Inferior parietal cortex (tissue), 1 donor: ENCODE data around the gene CAB39.
A peak's percentile ranks its signal among the peaks of the same experiment; 100 is the strongest.

Experiments
- DNase-seq: peaks from one replicate; pipeline ENCODE4 v3.0.0-alpha.2; 2016; ENCODE audit errors: extremely low spot score

CAB39 gene

DNA sequence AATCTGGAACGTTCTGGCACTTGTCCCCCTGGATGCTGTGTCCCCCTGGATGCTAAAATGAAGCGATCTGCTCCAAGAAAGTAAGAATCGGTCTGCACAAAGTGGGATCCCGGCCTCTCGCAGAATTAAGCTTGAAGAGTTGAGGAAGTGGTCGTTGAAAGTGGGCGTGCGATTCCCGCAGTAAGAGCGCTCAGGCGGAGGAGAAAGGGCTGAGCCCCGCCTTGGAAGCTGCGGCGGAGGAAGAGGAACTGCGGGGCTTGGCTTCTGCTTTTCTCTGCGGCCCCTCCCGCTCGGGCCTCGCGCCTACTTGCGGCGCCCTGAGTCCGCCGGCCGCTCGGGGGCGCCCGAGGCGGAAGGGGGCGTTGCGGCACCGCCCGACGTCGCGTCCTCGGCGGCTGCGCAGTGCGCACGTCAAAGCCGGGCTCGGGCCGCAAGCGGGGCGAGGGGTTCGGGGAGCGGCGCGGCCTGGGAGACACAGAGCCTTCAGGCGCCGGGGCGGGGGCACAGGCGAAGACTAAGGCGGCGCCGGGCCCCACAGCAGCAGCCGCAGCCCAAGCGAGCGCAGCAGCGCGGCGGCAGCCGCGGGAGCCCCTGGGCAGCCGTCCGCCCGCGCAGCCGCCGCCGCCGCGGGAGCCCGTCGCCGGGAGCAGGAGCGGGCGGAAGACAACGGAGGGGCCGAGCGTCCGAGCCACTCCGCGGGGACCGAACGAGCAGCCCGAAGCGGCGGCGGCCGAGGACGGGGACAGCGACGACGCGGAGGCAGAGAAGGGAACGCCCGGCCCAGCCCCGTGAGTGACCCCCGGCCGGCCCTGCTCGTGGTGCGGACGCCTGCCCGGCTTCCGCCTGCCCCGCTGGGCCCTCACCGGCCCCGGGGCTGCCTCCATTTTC, at the start of gene CAB39:
Gene CAB39, plus strand, starts transcription at position 400 of the 888 bp plus-strand sequence. CDS start 47,160 bp downstream, outside the sequence.
- DNase-seq, result peak; percentile 91

DNA sequence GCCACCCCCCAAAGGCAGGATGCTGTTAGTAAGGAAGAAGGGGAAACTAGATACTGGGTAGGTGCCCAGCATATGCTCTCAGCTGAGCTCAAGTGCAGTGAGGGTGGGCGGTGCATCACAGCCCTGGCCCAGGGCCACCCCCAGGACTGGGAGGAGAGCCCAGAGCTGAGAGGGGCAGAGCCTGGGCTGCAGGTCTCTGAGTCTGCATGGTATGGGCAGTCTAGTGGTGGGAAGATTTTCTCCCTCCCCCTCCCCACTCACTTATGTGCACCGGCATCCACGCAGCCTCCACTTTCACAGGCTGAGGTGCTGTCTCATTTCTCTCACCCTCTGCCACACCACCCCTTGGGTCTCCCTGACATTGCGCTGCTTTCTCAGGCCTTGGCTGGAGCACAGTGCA, 48.5 kb upstream of the CAB39 start:
- no peak for DNase-seq

DNA sequence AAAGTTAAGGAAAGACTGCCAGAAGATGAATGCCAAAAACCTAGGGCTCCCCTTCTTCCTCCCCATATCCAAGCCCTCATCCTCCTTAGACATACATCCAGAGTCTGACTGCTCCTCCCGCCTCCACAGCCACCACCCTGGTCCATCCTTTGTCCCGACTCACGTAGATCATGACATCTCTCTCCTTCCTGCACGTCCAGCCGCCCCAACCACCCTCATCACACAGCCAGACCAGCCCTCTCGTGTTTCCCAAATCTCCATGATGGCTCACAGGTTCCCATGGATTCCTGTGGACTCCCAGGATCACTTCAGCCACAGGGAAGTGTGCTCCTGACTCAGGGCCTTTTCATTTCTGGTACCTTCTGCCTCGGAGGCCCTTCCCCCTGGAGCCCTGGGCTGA, 47.8 kb upstream of the CAB39 start:
- no peak for DNase-seq

DNA sequence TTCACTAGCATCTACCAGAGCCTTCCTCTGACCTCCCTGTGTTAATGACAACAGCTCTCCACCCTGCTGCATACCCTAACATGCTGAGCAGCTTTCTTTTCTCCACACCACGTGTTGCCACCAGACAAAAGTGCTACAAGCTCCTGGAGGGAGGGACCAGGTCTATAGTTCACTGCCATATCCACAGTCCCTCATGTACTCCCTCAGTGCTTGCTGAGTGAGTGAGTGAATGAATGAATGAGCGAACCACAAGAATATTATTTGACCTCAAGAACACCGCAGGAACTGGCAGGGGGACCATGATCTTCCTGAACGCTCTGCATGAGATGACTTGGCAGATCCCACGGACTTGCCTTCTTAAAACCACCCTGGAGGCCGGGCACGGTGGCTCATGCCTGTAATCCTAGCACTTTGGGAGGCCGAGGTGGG, 47.4 kb upstream of the CAB39 start:
- DNase-seq, result no peak

DNA sequence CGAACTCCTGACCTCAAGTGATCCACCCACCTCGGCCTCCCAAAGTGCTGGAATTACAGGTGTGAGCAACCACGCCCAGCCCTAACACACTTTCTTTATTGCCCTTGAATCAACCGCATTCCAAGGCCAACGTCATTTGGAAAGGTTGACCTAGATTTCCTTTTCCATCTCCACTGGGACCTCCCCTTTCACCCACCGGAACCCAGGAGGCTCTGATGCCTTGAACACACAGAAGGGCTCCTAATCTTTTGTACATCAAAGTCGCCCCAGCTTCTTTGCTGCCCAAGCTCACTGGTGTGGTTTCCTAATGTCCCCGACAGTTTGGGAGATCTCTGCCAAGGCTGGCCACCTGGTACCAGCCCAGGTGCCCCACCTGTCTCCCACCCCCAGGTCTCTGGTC, 46.2 kb upstream of the CAB39 start:
- DNase-seq, result no peak

DNA sequence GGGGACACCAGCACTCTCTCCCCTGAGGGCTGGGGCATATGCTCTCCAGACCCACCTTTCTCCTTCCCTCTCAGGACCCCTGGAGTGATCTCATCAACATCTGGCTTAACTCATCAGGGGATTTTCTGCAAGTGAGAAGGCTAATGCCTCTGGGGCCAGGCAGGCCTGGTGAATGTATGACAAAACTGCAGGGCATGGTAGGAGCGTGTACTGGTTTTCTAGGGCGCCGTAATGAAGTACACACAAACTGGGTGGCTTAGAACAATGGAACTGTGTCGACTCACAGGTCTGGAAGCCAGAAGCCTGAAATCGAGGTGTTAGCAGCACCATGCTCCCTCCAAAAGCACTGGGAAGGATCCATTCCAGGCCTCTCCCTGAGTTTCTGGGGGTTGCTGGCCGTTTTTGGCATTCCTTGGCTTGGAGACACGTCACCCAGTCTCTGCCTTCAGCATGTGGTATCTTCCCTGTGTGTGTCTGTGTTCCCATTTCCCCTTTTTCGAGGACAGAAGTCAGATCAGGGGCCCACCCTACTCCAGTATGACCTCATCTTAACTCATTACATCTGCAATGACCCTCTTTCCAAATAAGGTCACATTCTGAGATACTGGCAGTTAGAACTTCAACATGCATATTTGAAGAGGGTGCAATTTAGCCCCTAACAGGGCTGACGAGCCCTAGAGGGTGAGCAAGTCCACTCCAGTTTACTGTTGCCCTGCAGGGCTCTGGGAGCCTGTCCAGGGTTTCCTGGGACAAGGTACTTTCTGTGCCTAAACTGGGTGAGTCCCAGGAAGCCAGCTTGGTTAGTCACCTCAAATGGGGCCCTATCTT, 45.5 kb upstream of the CAB39 start:
- no peak for DNase-seq

DNA sequence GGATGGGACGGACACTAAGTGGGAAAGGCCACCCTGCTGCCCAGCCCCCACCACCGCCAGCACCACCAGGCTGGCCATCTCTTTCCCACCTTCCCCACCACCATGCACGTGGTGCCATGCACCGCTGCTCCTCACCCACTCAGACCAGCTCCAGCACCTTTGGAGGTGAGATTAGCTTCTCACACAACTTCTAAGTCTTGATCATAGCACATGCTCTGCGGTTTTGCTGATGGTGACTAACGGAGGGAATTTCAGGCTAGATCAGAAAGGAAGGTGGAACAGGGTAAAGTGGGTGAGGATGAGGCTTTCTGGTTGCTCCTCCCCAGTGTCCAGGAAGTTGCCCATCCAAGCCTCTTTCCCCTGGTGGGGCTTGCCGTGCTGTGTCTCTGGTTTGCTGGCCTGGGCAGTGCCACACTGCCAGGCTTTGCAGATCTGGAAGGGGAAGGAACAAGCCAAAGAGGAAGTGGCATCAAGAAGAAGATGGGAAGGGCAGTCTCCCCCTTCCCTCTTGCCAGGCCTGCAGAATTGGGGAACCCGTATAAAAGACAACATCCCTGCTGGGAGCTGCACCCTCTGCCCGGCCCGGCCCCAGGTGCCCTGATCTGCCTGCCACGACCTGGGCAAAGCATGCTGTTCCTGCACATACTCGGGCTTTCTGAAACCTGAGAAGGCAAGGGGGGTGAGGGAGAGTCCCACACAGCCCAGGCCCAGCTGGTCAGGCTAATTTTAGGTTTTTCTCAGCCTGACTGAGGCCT, 44.3 kb upstream of the CAB39 start:
- no peak for DNase-seq

DNA sequence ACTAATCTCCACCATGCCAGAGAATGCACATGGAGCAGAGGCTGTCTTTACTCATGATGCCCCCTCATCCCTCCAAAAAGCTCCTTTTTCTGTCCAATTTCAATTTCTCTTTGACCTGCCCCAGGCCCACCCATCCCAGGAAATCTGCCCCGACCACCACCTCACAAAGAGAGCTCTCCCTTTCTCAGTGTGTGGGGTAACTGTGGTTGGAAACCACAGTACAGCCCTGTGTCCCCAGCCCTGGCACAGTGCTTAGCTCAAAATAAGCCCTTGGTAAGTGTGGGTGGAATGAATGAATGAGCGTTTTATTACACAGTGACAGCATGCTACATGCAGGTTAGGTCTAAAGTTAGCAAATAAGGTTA, 43.7 kb upstream of the CAB39 start:
- DNase-seq, result no peak

DNA sequence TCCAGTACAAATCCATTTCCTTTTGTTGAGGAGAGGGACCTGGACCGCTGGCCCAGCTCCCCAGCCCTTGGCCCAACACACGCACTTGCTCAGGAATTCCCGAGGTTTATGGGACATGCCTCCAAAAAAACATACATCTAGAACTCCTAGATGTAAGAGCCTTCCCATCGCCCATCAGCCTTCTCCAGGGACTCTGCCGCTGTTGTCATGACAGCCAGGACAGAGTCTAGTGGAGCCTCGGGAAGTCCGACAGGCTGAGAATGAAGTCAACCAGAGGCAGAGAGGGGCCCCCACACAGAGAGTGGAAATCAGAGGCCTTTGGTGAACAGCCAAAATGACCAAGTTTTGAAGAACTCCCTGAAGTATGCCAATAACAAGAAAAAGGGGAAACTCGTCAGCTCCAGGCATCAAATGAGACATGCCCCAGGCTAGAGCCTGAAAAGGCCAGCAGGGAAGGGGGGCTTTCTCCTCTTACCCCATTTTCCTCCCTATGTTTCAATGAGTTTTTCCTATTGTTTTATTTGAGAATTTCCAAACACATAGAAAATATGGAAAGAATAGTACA, 43.2 kb upstream of the CAB39 start:
- no peak for DNase-seq

DNA sequence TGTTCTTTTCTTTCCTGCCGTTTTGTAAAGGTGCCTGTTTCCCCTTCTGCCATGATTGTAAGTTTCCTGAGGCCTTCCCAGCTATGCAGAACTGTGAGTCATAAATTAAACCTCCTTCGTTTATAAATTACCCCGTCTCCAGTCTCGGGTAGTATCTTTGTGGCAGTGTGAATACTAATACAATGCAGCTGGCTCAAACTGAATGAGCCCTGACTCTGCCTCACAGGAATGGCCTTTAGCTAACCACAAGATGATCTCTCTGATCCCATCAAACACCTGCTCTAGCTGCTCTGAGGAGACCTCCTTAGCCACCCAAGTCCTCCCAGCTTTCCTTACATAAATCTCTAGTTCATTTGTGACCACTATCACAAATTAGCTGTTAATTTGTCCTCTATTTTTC, 41.5 kb upstream of the CAB39 start:
- DNase-seq, result no peak

DNA sequence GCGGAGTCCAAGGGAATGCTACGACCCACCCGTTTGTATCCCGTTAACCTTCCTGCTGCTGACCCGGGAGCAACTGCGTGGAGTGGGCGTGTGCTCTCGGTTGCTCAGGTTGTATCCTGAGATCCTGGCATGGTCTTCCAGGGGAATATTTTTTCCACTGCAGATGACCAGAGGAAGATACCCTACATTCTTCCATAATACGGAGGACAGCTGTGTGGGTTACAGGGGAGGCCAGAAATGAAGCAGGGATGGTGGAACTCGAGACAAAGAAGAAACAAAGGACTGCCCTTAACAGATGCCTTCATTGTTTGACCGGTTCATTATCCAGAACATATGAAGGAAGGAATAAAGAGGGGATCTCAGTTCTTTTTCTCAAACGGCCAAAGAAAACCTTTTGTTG, 39.8 kb upstream of the CAB39 start:
- no peak for DNase-seq

DNA sequence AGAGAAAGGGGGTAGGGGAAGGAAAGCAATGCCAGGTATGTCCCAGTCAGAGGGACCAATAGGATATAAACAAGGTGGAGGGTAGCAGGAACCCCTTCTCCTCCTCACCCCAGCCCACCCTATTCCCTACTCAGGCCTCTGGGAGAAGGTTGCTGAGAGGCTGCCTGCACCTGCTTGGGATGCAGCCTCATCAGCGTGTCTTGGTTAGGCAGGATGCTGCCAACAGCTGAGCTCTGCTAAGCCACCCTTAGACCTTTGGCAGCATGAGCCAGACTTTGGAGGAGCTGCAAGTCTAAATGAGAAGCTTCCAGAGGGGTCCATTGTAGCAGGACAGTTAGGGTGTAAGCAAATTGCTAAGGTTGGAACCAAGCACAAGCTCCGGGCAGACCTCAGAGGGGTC, 38.2 kb upstream of the CAB39 start:
- DNase-seq, result no peak

DNA sequence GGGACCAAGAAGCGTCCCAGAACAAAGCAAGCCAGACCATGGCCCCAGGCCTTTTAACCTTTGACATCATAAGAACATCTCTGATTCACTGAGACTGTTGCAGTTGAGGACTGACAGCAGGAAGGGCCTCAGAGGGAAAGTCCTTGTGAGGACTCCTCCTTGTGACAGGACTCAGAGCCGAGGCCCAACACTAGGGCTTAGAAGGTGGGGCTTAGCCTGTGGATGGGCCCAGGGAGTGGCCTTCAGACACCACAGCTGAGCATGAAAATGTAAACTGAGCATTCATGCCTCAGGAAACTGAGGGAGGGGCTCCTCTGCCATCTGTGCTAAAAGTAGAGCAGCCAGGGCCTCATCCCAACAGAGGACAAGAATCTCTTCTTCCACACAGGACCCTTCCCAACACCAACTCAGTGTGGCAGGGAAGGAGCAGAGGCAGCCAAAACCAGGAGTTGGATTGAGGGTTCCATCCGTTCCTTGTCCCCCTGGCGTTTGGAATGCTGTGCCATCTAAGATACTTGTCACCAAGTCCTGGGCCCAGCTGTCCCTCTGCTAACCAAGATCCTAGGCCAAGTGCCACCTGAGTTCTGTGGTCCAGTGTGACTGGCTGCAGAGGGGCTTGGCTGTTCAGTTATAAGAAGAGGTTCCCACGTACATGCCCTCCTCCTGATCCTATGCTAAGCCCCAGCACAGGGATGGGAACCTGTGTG, 37.5 kb upstream of the CAB39 start:
- DNase-seq, result no peak

DNA sequence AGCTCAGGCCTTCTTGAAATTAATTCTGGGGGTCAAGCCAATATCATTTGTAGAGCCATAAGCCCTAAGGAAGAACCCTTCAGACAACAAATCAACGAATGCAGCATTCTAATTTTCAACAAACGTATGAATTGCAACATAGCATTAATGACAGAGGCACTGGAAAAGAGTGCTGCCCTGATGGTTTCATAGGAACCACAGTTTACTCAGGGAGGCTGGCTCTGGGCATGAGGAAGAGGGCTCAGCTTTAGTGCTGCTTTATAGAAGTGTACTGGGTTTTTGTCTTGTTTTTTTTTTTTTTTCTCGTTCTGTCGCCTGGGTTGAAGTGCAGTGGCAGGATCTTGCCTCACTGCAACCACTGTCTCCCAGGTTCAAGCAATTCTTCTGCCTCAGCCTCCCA, 36.1 kb upstream of the CAB39 start:
- no peak for DNase-seq

DNA sequence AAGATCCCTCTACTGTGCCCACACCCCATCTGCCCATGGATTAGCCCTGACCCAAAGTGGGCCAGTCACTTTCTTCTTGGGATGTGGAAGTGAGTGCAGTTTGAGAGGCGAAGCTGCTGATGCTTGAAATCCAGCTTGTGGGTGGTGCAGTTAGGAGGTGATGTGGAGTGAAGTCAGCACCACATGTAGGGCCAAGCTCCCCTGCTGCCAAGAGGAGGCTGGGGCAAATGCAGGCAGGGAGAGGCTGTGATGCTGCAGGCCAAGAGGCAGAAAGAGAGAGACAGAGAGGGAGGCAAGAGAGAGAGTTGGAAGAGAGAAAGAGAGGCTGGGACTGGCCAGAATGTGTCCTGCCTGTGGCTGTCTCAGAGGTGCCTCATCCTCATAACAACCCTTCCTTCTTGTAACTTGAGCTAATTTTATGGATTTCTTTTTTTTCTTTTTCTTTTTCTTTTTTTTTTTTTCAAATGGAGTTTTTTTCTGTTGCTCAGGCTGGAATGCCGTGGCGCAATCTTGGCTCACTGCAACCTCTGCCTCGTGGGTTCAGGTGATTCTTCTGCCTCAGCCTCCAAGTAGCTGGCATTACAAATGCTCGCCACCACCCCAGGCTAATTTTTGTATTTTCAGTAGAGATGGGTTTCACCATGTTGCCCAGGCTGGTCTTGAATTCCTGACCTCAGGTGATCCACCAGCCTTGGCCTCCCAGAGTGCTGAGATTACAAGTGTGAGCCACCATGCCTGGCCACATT, 35.3 kb upstream of the CAB39 start:
- no peak for DNase-seq

DNA sequence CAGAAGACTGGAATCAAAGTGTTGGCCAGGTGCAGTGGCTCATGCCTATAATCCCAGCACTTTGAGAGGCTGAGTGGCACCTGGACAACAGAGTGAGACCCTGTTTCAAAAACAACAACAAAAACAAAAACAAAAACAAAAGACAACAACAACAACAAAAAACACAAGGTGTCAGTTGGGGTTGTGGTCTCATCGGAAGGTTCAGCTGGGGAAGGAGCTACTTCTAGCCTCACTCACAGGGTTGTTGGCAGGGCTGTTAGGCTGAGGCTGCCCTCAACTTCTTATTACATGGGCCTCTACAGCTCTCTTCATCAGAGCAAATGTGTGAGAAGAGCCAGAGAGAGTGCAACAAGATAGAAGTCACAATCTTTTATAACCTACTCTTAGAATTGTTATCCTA, 34.6 kb upstream of the CAB39 start:
- DNase-seq, result no peak

DNA sequence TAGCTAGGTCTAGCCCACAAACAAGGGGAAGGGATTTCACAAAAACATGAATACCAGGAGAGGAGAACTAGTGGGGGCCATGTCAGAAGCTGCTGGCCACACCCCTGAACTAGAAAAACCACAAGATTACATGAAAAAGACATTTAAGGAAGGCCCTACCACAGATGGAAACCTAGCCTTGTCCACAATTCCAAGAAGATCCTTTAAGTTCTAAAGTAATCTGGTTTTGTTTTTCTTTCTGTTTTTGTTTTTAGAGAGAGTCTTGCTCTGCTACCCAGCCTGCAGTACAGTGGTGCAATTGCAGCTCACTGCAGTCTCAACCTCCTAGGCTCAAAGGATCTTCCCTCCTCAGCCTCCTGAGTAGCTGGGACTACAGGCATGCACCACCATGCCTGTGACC, 34.2 kb upstream of the CAB39 start:
- no peak for DNase-seq

DNA sequence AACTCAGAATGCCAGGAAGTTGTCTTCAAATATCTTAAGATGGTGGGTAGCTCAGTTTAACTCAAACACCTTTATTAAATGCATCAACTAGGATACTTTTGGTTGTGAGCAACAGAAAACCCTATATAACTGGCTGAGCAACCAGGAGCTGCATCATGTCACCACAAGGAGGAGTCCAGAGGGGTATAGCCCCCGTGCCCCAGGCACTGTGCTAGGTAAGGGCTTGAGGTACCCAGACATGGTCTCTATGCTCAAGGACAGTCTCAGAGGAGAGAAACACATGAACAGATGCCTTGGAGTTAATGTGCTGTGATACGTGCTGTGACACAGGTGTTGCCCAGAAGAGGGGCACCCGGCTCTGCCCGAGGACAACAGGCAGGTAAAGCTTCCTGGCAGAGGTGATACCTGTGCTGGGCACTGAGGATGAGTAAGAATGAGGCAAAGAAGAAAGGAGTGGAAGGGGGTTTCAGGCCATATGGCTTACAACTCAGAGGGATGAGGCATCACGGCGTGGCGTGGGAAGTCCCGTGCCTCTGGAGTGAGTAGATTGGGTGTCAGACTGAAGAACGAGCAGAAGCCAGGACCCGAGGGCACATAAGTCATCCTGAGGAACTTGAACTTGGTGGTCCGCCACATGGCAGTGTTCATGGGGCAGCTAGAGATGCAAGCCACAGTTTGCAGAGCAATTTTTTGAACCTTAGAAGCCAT, 32.0 kb upstream of the CAB39 start:
- no peak for DNase-seq

DNA sequence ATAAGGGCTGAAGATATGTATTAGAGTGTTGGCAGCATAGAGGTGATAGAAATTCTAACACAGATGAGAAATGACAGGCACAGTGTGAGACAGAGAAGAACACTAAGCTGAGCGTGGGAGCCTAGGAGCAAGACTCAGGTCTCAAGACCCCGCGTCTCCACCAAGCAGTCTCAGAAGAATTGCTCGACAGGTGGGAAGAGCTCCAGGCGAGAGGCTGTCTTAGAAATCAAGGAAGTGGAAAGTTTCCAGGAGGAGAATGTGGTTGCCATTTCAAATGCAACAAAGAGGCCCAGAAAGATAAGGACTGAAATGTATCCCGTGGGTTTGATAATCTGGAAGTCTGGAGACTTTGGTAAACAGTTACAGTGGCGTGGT, 31.5 kb upstream of the CAB39 start:
- no peak for DNase-seq

DNA sequence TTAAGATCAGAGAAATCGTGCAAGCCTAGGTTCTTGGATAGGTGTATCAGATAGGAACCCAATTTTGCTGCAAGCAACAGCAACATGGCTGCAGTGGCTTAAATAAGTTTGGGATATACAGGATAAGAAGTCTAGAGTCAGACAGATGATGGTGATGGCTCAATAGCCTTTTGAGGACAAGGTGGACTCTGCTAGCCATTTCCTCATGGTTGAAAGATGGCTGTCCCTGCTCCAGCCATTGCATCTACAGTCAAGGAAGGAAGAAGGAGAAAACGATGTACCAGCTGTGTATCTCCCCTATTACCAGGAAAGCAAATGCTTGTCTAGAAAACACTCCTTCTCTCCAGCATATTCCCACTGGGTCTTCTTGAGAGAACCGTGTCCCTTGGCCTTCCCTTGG, 30.1 kb upstream of the CAB39 start:
- no peak for DNase-seq
